Upper lobe of left lung (tissue), 4 donors: Measurements from ENCODE around the gene JPH4.

Experiments used
- CTCF ChIP-seq, 6 experiments: fragments of 450-650 bp in 4 of 6; fragments of 200-600 bp in 2 of 6; sonication (generic) in 2 of 6; IDR thresholded peaks; one replicate each; pipeline ENCODE4 v1.5.1; 2016 to 2019; ENCODE audit warnings: antibody characterized with exemption in 6 of 6
- POLR2A ChIP-seq, 4 donors: fragments of 450-650 bp; IDR thresholded peaks; one replicate each; pipeline ENCODE4 v1.5.1; 2016 to 2017; ENCODE audit warnings: antibody characterized with exemption in 4 of 4, mild to moderate bottlenecking in 2 of 4

- TF ChIP-seq CTCF (IDR thresholded peaks at IDR 0.05) (no peak), POLR2A (IDR thresholded peaks at IDR 0.05) (no peak)
These were observed 23.8 kb upstream of the JPH4 start for GRCh38 chr14:23602181-23603095.
